DMS 273 (cell line): Measurements from ENCODE around the gene CTXN3.
"Not testable (repeated sequence)": the region's sequence is repeated elsewhere in the genome, so short reads cannot be mapped to it uniquely, and the experiment has no call there.

Source experiments
- DNase-seq: peaks from one replicate; lab custom pipeline; 2025; ENCODE audit not compliant: unreplicated experiment; lab: John Stamatoyannopoulos, UW

Gene CTXN3

GRCh38 chr5:127650649-127651048 is 1.8 kb downstream of the CTXN3 start:
- DNase-seq = no peak

GRCh38 chr5:127652952-127653611 is 4.2 kb downstream of the CTXN3 start:
- DNase-seq = no peak

- DNase-seq = no peak
These were observed 7.9 kb downstream of the CTXN3 start for GRCh38 chr5:127656825-127657224.

- DNase-seq = no peak
These were observed 11.3 kb downstream of the CTXN3 start for GRCh38 chr5:127660047-127660733.

GRCh38 chr5:127664093-127664492 is 15.2 kb downstream of the CTXN3 start:
- no peak for DNase-seq

- no peak for DNase-seq
These were observed 16.8 kb downstream of the CTXN3 start for GRCh38 chr5:127665641-127666040.

- peak; percentile 12 for DNase-seq
These were observed 17.3 kb downstream of the CTXN3 start for GRCh38 chr5:127666043-127666716.

- DNase-seq = no peak
These were observed 19.0 kb downstream of the CTXN3 start for GRCh38 chr5:127667926-127668325.

GRCh38 chr5:127671218-127671617 is 22.3 kb downstream of the CTXN3 start:
- no peak for DNase-seq

GRCh38 chr5:127673117-127673800 is 24.4 kb downstream of the CTXN3 start:
- no peak for DNase-seq

GRCh38 chr5:127676951-127677350 is 28.1 kb downstream of the CTXN3 start:
- DNase-seq = not testable (repeated sequence)

- not testable (repeated sequence) for DNase-seq
These were observed 30.9 kb downstream of the CTXN3 start for GRCh38 chr5:127679691-127680330.

GRCh38 chr5:127680595-127680994 is 31.7 kb downstream of the CTXN3 start:
- no peak for DNase-seq

- no peak for DNase-seq
These were observed 34.1 kb downstream of the CTXN3 start for GRCh38 chr5:127683008-127683407.

GRCh38 chr5:127684726-127685467 is 36.0 kb downstream of the CTXN3 start:
- no peak for DNase-seq

- DNase-seq = no peak
These were observed 36.8 kb downstream of the CTXN3 start for GRCh38 chr5:127685662-127686061.

GRCh38 chr5:127686424-127686823 is 37.5 kb downstream of the CTXN3 start:
- no peak for DNase-seq

- DNase-seq = no peak
These were observed 45.8 kb downstream of the CTXN3 start for GRCh38 chr5:127694518-127695171.

- DNase-seq = peak; percentile 61
These were observed 46.5 kb downstream of the CTXN3 start for GRCh38 chr5:127695346-127695745.

GRCh38 chr5:127696683-127697082 is 47.8 kb downstream of the CTXN3 start:
- DNase-seq = peak; percentile 9
